Osteoblast (primary cell): ENCODE data around the gene STK35. TPM values are rescaled to one million over a fixed set of nuclear protein-coding genes. Genes with fewer than 3 reads are reported as not detected.

Source experiments
- DNase-seq: peaks from one replicate; pipeline ENCODE4 v3.0.0; 2011; ENCODE audit warnings: low spot score, mixed read lengths; ENCODE audit not compliant: insufficient read length; ENCODE audit errors: missing footprints
- H2AFZ ChIP-seq: 2 replicates; pipeline ENCODE4 v1.6.0; 2011; ENCODE audit warnings: mild to moderate bottlenecking, low read length
- H3K27ac ChIP-seq: 2 replicates; pipeline ENCODE4 v1.5.1; 2011; ENCODE audit warnings: mild to moderate bottlenecking, low read depth, low read length, moderate library complexity
- H3K27me3 ChIP-seq: 2 replicates; pipeline ENCODE4 v1.6.0; 2012; ENCODE audit warnings: mild to moderate bottlenecking, control low read depth, inconsistent platforms, low read length, moderate library complexity; ENCODE audit not compliant: insufficient read depth
- H3K36me3 ChIP-seq: 2 replicates; pipeline ENCODE4 v1.5.1; 2011; ENCODE audit warnings: mild to moderate bottlenecking, low read length, control low read depth, moderate library complexity; ENCODE audit not compliant: insufficient read depth
- H3K4me1 ChIP-seq: 2 replicates; pipeline ENCODE4 v1.5.1; 2011; ENCODE audit warnings: mild to moderate bottlenecking, low read length, control low read depth, moderate library complexity; ENCODE audit not compliant: insufficient read depth
- H3K4me2 ChIP-seq: 2 replicates; pipeline ENCODE4 v1.6.0; 2011; ENCODE audit warnings: mild to moderate bottlenecking, low read length; ENCODE audit not compliant: insufficient read depth
- H3K4me3 ChIP-seq: fragments of 200-600 bp; sonication (generic); 3 replicates; pipeline ENCODE4 v1.5.1; 2012; ENCODE audit warnings: mild to moderate bottlenecking, low read length, inconsistent platforms; ENCODE audit not compliant: insufficient read depth
- H3K79me2 ChIP-seq: 2 replicates; pipeline ENCODE4 v1.6.0; 2012; ENCODE audit warnings: mild to moderate bottlenecking, low read length, control low read depth, inconsistent platforms; ENCODE audit not compliant: insufficient read depth
- H3K9me3 ChIP-seq: 2 replicates; pipeline ENCODE4 v1.5.1; 2011; ENCODE audit warnings: low read depth, low read length, control low read depth
- H4K20me1 ChIP-seq: 2 replicates; pipeline ENCODE4 v1.6.0; 2012; ENCODE audit warnings: mild to moderate bottlenecking, low read length, control low read depth; ENCODE audit not compliant: insufficient read depth
- CTCF ChIP-seq: IDR thresholded peaks from 2 replicates; pipeline ENCODE4 v1.5.1; 2011; ENCODE audit warnings: mild to moderate bottlenecking, low read depth, low read length, moderate library complexity; ENCODE audit errors: extremely low read depth
- total RNA-seq: library from RNA; depleted of rRNA; stranded (reverse); fragments of >200 nt; gene quantifications from 2 replicates; pipeline ENCODE4 v1.2.3, GENCODE V29; 2012

STK35 gene
- total RNA-seq, 1 donor = 21.4 TPM

GRCh38 chr20:2093883-2094282 lies 7.7 kb upstream of the STK35 start:
- no peaks in the 10 kb centered on the region for H3K79me2 ChIP-seq
- no peaks in the 10 kb centered on the region for H3K36me3 ChIP-seq
- no peak overlapping the region for H3K4me3 ChIP-seq
- H2AFZ ChIP-seq = no peak overlapping the region
- peaks cover 18% of the 10 kb centered on the region for H3K27me3 ChIP-seq
- H4K20me1 ChIP-seq = no peaks in the 10 kb centered on the region
- no peaks in the 10 kb centered on the region for H3K9me3 ChIP-seq
- no peak overlapping the region for H3K27ac ChIP-seq
- DNase-seq = no peak
- no peak overlapping the region for H3K4me2 ChIP-seq
- no peak for TF ChIP-seq CTCF
- H3K4me1 ChIP-seq = no peaks in the 10 kb centered on the region

- peak; percentile 97 for DNase-seq
Observed at GRCh38 chr20:2101865-2102584, 398 bp downstream of the STK35 start.

GRCh38 chr20:2102585-2103460 lies 1.2 kb downstream of the STK35 start:
- H3K36me3 ChIP-seq = peaks cover 12% of the 10 kb centered on the region
- peak overlapping the region; percentile 99 for H2AFZ ChIP-seq
- peaks cover 22% of the 10 kb centered on the region for H3K4me1 ChIP-seq
- no peaks in the 10 kb centered on the region for H3K9me3 ChIP-seq
- TF ChIP-seq CTCF = no peak
- H3K4me2 ChIP-seq = peak overlapping the region; percentile 86
- peaks cover 24% of the 10 kb centered on the region for H4K20me1 ChIP-seq
- H3K27me3 ChIP-seq = no peaks in the 10 kb centered on the region
- H3K79me2 ChIP-seq = peaks cover 50% of the 10 kb centered on the region
- DNase-seq = peak; percentile 97
- peak overlapping the region; percentile 100 for H3K27ac ChIP-seq
- peak overlapping the region; percentile 85 for H3K4me3 ChIP-seq

More at GRCh38 chr20:2101865-2102584, 398 bp downstream of the STK35 start:
- Histone ChIP-seq H2AFZ (peak overlapping the region; percentile 99), H3K36me3 (peaks cover 9% of the 10 kb centered on the region), H3K4me2 (peak overlapping the region; percentile 86), H3K4me3 (peak overlapping the region; percentile 85), H3K9me3 (no peaks in the 10 kb centered on the region), H3K27ac (peak overlapping the region; percentile 100), H4K20me1 (peaks cover 18% of the 10 kb centered on the region), H3K79me2 (peaks cover 42% of the 10 kb centered on the region), H3K4me1 (peaks cover 22% of the 10 kb centered on the region), H3K27me3 (no peaks in the 10 kb centered on the region)
- TF ChIP-seq CTCF = no peak
